Smooth muscle cell (in vitro differentiated cells): ENCODE data around the gene RNF144A. TPM values are rescaled to one million over a fixed set of nuclear protein-coding genes. Genes with fewer than 3 reads are reported as not detected.

Source experiments
- DNase-seq: peaks from one replicate; lab custom pipeline; 2025; ENCODE audit not compliant: unreplicated experiment; lab: John Stamatoyannopoulos, UW
- H2AFZ ChIP-seq: fragments of 200-600 bp; sonication (generic); 2 replicates; pipeline ENCODE4 v1.6.0; 2016; ENCODE audit warnings: antibody characterized with exemption, low read depth, mild to moderate bottlenecking
- H3F3A ChIP-seq: fragments of 200-600 bp; sonication (generic); 2 replicates; pipeline ENCODE4 v1.6.0; 2017; ENCODE audit warnings: antibody characterized with exemption, low read depth
- H3K27ac ChIP-seq: fragments of 200-600 bp; sonication (generic); 2 replicates; pipeline ENCODE4 v1.5.1; 2016; ENCODE audit warnings: low read depth, mild to moderate bottlenecking
- H3K27me3 ChIP-seq: fragments of 200-600 bp; sonication (generic); 2 replicates; pipeline ENCODE4 v1.6.1; 2016; ENCODE audit warnings: low read depth, mild to moderate bottlenecking
- H3K36me3 ChIP-seq: fragments of 200-600 bp; sonication (generic); 2 replicates; pipeline ENCODE4 v1.5.1; 2016; ENCODE audit warnings: low read depth
- H3K4me1 ChIP-seq: fragments of 200-600 bp; sonication (generic); 2 replicates; pipeline ENCODE4 v1.5.1; 2016; ENCODE audit warnings: low read depth
- H3K4me2 ChIP-seq: fragments of 200-600 bp; sonication (generic); 2 replicates; pipeline ENCODE4 v1.6.0; 2016; ENCODE audit warnings: mild to moderate bottlenecking
- H3K4me3 ChIP-seq: fragments of 200-600 bp; sonication (generic); 2 replicates; pipeline ENCODE4 v1.5.1; 2016; ENCODE audit warnings: mild to moderate bottlenecking
- H3K79me2 ChIP-seq: fragments of 200-600 bp; sonication (generic); 2 replicates; pipeline ENCODE4 v1.6.0; 2016; ENCODE audit warnings: low read depth, mild to moderate bottlenecking
- H3K9ac ChIP-seq: fragments of 200-600 bp; sonication (generic); 2 replicates; pipeline ENCODE4 v1.6.0; 2016; ENCODE audit warnings: low read depth
- H3K9me3 ChIP-seq: fragments of 200-600 bp; sonication (generic); replicated peaks from 2 replicates; pipeline ENCODE4 v1.5.1; 2016; ENCODE audit warnings: low read depth
- H4K20me1 ChIP-seq: fragments of 200-600 bp; sonication (generic); 2 replicates; pipeline ENCODE4 v1.6.0; 2016; ENCODE audit warnings: low read depth
- WGBS: methylation state at CpG from one replicate; pipeline ENCODE4 v1.1.7; 2016; ENCODE audit warnings: low lambda C conversion rate; 5-methylcytosine and 5-hydroxymethylcytosine counted together
- polyA plus RNA-seq: library from polyadenylated mRNA; unstranded; fragments of >200 nt; fragmentation: Nextera tagmentation; extraction: Ambion mirVana; gene quantifications from 2 replicates; pipeline ENCODE4 v1.2.1, GENCODE V29; 2016
- total RNA-seq: library from RNA; depleted of rRNA; stranded (reverse); fragments of >200 nt; gene quantifications from 2 replicates; pipeline ENCODE4 v1.2.3, GENCODE V29; 2014
- TF ChIP-seq, protein P1 (sequence below): fragments of 200-600 bp; sonication (generic); IDR thresholded peaks from 2 replicates; pipeline ENCODE4 v1.5.1; 2017; ENCODE audit warnings: borderline replicate concordance, mild to moderate bottlenecking, antibody characterized with exemption; ENCODE audit not compliant: insufficient read depth, poor library complexity, severe bottlenecking

The RNF144A gene
- total and polyA plus RNA-seq, 2 experiments from 2014 or later = 10.0 to 23.3 TPM

DNA sequence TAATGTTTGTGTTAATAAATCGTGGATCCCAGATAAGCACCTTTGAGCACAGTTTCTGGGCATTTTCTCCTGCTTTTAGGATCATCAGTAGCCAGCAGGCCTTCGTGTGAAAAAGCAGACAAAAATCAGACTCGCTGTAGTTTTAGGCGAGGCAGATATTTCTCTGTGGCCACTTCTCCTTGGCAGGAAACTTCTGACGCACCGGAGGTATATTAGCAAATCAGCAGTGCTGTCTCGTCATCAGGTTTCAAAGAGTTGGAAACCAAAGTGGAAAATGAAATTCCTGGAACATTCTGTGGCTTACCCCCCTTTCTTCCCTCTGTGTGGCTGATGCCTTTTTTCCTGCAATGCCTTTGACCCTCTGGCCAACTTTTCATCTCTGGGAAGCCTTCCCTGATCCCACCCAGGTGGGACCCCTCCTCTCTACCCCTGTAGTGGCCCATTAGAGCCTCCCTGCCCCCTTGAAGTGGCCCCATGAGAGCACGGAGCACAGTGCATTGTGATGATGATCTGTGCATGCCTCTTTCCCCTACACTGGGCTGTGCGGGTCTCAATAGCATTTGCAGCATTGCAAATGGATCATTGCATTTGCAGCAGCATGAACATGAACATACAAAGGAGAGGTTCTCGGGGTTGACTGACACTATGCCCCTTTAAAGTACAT, 93.3 kb downstream of the RNF144A start:
- DNase-seq = no peak

DNA sequence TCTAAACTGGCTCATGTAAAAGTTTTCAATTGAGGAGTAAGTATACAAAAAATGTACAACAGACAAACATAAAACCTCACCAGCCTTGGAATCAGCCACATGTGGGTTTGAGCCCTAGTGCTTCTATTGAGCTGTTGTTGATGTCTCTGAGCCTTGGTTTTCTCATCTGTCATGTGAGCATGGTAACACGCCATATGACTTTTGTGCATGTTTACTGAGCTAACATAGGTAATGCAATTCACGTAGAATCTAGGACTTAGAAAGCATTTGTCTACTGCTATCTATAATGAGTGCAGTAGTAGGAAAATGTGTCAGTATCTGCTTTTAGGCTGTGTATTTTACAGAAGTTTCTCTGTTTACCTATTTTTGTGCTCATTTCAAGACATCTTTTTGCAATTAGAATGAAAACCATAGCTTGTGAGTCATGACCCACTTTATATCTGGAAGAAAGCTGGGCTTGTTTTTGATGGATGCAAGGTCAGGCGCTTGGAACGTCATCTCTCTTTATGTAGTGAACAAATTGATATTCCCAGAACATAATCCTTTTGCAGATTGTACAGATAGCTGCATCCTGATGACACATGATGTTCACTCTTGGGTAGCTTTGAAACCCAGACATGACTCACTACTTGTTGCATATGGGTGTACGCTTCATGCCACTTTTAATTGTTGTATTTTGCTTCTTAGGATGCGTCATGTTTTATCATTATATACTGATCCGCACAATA, 94.3 kb downstream of the RNF144A start:
- H3K9me3 ChIP-seq = no peaks in the 10 kb centered on the region

More for the DNA sequence above, 93.3 kb downstream of the RNF144A start:
- peak overlapping the region; percentile 66 for H3K4me2 ChIP-seq
- peak overlapping the region; percentile 99 for H3K27ac ChIP-seq
- no peak overlapping the region for H3K4me3 ChIP-seq
- peaks cover 14% of the 10 kb centered on the region for H3F3A ChIP-seq
- 52% methylated on average over 10 of the region's 10 CpGs for WGBS
- H3K4me1 ChIP-seq = peaks cover 20% of the 10 kb centered on the region
- no peaks in the 10 kb centered on the region for H3K36me3 ChIP-seq
- no peaks in the 10 kb centered on the region for H4K20me1 ChIP-seq
- TF ChIP-seq, protein P1, sequence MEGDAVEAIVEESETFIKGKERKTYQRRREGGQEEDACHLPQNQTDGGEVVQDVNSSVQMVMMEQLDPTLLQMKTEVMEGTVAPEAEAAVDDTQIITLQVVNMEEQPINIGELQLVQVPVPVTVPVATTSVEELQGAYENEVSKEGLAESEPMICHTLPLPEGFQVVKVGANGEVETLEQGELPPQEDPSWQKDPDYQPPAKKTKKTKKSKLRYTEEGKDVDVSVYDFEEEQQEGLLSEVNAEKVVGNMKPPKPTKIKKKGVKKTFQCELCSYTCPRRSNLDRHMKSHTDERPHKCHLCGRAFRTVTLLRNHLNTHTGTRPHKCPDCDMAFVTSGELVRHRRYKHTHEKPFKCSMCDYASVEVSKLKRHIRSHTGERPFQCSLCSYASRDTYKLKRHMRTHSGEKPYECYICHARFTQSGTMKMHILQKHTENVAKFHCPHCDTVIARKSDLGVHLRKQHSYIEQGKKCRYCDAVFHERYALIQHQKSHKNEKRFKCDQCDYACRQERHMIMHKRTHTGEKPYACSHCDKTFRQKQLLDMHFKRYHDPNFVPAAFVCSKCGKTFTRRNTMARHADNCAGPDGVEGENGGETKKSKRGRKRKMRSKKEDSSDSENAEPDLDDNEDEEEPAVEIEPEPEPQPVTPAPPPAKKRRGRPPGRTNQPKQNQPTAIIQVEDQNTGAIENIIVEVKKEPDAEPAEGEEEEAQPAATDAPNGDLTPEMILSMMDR = no peak
- H3K9me3 ChIP-seq = no peaks in the 10 kb centered on the region
- no peaks in the 10 kb centered on the region for H3K79me2 ChIP-seq
- no peak overlapping the region for H2AFZ ChIP-seq
- H3K27me3 ChIP-seq = no peaks in the 10 kb centered on the region
- peak overlapping the region; percentile 88 for H3K9ac ChIP-seq

DNA sequence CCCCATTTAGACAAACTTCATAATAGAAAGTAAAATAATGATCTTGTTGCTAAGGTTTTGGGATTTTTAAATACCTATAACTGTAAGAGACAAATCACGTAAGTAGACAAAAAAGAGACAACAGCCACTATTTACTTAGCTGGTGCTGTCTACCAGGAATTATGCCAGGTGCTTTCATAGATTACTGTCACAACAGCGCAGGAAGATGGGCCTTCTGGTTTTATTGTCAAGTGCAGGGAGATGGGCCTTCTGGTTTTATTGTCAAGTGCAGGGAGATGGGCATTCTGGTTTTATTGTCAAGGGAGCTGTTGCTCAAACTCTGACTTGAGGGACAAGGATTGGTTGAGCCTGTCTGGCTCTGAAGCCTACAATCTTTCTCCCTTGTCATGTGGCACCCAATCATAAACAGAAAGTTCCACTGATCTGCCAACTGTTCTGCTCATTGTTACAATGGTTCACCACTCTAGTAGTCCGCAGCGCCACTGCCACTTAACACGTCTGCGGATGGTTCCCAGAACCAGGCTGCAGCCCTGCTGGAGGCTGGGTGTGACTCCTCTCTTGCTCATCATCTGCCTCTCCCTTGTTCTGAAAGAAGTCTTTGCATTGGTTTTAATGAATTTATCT, 95.0 kb downstream of the RNF144A start:
- peaks cover 20% of the 10 kb centered on the region for H3K4me1 ChIP-seq
- peaks cover 14% of the 10 kb centered on the region for H3F3A ChIP-seq
- TF ChIP-seq, protein P1 = no peak
- H3K79me2 ChIP-seq = no peaks in the 10 kb centered on the region
- H3K9ac ChIP-seq = peak overlapping the region; percentile 74
- peak overlapping the region; percentile 96 for H3K27ac ChIP-seq
- H3K27me3 ChIP-seq = no peaks in the 10 kb centered on the region
- peak overlapping the region; percentile 61 for H3K4me2 ChIP-seq
- WGBS = 40% methylated on average over 6 of the region's 6 CpGs
- no peaks in the 10 kb centered on the region for H3K36me3 ChIP-seq
- no peak overlapping the region for H2AFZ ChIP-seq
- H4K20me1 ChIP-seq = no peaks in the 10 kb centered on the region
- DNase-seq = no peak
- no peaks in the 10 kb centered on the region for H3K9me3 ChIP-seq
- H3K4me3 ChIP-seq = no peak overlapping the region

More for the DNA sequence above, 94.3 kb downstream of the RNF144A start:
- Histone ChIP-seq H4K20me1 (no peaks in the 10 kb centered on the region), H3K36me3 (no peaks in the 10 kb centered on the region), H3K9ac (peak overlapping the region; percentile 74), H2AFZ (no peak overlapping the region), H3F3A (peaks cover 14% of the 10 kb centered on the region), H3K4me1 (peaks cover 20% of the 10 kb centered on the region), H3K79me2 (no peaks in the 10 kb centered on the region), H3K4me3 (no peak overlapping the region), H3K27ac (peak overlapping the region; percentile 99), H3K4me2 (peak overlapping the region; percentile 66), H3K27me3 (no peaks in the 10 kb centered on the region)
- WGBS = 30% methylated on average over 7 of the region's 7 CpGs
- no peak for DNase-seq
- TF ChIP-seq, protein P1 = no peak
